ENCODE results near the gene SEPTIN6.

The SEPTIN6 gene

DNA sequence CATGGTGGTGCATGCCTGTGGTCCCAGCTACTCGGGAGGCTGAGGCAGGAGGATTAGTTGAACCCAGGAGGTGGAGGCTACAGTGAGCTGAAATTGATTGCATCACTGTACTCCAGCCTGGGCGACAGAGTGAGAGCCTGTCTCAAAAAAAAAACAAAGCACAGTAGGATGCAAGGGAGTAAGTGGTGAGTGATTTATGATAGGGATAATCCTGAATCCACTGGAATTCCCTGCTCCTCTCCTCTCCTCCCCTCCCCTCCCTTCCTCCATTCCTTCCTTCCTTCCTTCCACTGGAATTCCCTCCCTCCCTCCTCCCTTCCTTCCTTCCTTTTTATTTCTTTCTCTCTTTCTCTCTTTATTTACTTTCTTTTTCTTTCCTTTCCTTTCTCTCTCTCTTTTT is 45.9 kb downstream of the SEPTIN6 start:
- H3K4me3 ChIP-seq (ENCODE audit: low read depth, low read length): no peak overlapping the region
- DNase-seq (ENCODE audit: low read depth, low spot score): no peak
- CTCF ChIA-PET: interaction anchor here (0.9 kb wide), 1 partner anchor 37 kb away, joined by 3 read pairs; no protein-coding TSS in a partner anchor
- POLR2A ChIA-PET: no interaction called here
- TF ChIP-seq, protein P1, sequence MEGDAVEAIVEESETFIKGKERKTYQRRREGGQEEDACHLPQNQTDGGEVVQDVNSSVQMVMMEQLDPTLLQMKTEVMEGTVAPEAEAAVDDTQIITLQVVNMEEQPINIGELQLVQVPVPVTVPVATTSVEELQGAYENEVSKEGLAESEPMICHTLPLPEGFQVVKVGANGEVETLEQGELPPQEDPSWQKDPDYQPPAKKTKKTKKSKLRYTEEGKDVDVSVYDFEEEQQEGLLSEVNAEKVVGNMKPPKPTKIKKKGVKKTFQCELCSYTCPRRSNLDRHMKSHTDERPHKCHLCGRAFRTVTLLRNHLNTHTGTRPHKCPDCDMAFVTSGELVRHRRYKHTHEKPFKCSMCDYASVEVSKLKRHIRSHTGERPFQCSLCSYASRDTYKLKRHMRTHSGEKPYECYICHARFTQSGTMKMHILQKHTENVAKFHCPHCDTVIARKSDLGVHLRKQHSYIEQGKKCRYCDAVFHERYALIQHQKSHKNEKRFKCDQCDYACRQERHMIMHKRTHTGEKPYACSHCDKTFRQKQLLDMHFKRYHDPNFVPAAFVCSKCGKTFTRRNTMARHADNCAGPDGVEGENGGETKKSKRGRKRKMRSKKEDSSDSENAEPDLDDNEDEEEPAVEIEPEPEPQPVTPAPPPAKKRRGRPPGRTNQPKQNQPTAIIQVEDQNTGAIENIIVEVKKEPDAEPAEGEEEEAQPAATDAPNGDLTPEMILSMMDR (IDR thresholded peaks at IDR 0.05; ENCODE audit: insufficient read depth, low read length, missing control alignments): no peak

DNA sequence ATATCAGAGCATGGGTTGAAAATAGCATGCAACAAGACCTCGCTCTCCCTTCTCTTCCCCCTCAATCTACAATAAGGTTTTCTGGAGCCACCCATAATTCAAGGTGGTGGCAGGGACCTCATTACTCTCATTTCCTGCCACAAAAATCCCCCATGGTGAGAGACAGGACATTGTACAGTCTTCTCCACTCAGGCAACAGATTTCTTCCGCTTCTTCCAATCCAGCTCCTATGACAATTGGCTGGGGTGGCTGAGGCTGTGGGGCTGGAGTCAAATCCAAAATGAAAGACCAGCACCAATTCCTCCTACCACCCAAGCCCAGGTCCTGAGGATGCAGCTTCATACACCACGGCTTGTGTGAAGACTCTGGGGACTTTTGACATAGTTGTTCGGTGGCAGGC is 46.5 kb downstream of the SEPTIN6 start:
- POLR2A ChIA-PET: no interaction called here
- DNase-seq (ENCODE audit: low read depth, low spot score): no peak
- TF ChIP-seq, protein P1 (IDR thresholded peaks at IDR 0.05; ENCODE audit: insufficient read depth, low read length, missing control alignments): no peak
- H3K4me3 ChIP-seq (ENCODE audit: low read depth, low read length): no peak overlapping the region
- CTCF ChIA-PET: interaction anchor here (0.9 kb wide), 1 partner anchor 36 kb away, joined by 3 read pairs; no protein-coding TSS in a partner anchor

DNA sequence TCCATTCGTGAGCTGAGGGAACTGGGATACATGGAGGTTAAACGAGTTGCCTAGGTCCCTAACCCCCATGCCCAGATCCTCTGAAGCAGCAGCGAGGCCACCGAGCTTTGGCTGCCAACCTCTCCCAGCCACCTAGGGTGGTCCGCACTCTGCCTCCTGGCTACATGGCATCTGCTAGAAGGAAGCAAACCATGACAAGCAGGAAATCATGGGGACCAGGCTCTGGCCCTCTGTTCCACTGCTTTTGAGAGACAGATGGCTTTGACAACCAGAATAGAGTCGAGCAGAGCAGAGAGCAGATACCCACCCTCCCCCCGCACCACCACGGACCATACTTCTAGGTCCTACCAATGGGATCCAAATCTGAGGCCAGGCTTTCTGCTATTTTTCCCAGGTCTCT is 49.3 kb downstream of the SEPTIN6 start:
- TF ChIP-seq, protein P1 (IDR thresholded peaks at IDR 0.05; ENCODE audit: insufficient read depth, low read length, missing control alignments): no peak
- ChIA-PET POLR2A (no interaction called here), CTCF (no interaction called here)
- no peak for DNase-seq (ENCODE audit: low read depth, low spot score)
- H3K4me3 ChIP-seq (ENCODE audit: low read depth, low read length): no peak overlapping the region

Measured in AG04449 (cell line).